AG20443 (cell line): ENCODE data around the gene NPR2.
A peak's percentile ranks its signal among the peaks of the same experiment; 100 is the strongest.

Experiments used
- DNase-seq: peaks from one replicate; pipeline ENCODE4 v3.0.0; 2012; ENCODE audit warnings: low spot score, mixed read lengths

Gene NPR2

GRCh38 chr9:35791297-35791921 lies at the start of gene NPR2:
TSS of gene NPR2 (plus strand) at chr9:35791591. CDS start at chr9:35792409, 818 bp downstream.
- peak; percentile 84 for DNase-seq

GRCh38 chr9:35741740-35742139 lies 49.7 kb upstream of the NPR2 start:
- no peak for DNase-seq

DNA sequence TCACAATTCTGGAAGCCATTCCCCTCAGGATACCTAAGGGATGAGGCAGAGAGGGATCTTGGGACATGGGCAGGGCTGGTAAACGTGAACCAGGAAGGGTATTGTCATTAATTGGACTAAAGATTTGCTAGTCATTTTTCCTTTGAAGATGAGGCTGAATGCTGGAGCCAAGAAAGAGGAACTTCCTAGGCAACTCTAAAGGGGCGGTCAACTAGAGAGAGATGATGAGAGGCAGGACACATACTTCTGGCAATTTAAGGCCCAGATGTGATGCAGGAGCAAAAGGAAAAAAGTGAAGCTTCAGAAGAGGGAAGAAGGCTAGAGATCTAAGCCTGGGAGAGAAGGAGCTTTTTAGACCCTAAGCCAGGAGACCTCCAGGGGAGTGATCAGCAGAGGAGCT lies 47.9 kb upstream of the NPR2 start:
- DNase-seq, result no peak

- no peak for DNase-seq
These were observed 47.4 kb upstream of the NPR2 start for GRCh38 chr9:35743880-35744518.

- DNase-seq, result no peak
These were observed 45.8 kb upstream of the NPR2 start for GRCh38 chr9:35745569-35745968.

GRCh38 chr9:35746583-35746982 lies 44.8 kb upstream of the NPR2 start:
- no peak for DNase-seq

GRCh38 chr9:35748242-35748857 lies 43.0 kb upstream of the NPR2 start:
- DNase-seq, result no peak

GRCh38 chr9:35748858-35749514 lies 42.4 kb upstream of the NPR2 start, which contains the start of the genes GBA2 and RGP1:
TSS of gene GBA2 (minus strand) at chr9:35749228. CDS start at chr9:35748704, 524 bp downstream.
TSS of gene RGP1 (plus strand) at chr9:35749287. CDS start at chr9:35749756, 469 bp downstream.
- DNase-seq, result peak; percentile 90

- no peak for DNase-seq
These were observed 41.7 kb upstream of the NPR2 start for GRCh38 chr9:35749515-35750255.

DNA sequence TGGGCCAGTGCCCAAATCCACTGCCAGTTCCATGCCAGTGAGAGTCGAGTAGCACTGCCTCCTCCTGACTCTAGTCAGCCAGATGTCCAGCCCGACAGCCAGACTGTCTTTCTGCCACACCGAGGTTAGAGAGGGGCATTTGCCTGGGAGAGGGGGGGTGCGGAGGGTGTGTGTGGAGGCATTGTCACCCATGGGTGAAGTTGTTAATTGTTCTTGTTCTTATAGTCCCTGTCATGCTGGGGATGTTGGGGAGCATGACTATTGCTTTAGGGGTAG lies 41.2 kb upstream of the NPR2 start:
- no peak for DNase-seq

GRCh38 chr9:35753466-35753865 lies 37.9 kb upstream of the NPR2 start:
- DNase-seq, result no peak

GRCh38 chr9:35754264-35754663 lies 37.1 kb upstream of the NPR2 start, which contains the start of gene MSMP:
TSS of gene MSMP (minus strand) at chr9:35754276. CDS start at chr9:35754129, 147 bp downstream.
- DNase-seq, result no peak

GRCh38 chr9:35755071-35755470 lies 36.3 kb upstream of the NPR2 start:
- DNase-seq, result no peak

DNA sequence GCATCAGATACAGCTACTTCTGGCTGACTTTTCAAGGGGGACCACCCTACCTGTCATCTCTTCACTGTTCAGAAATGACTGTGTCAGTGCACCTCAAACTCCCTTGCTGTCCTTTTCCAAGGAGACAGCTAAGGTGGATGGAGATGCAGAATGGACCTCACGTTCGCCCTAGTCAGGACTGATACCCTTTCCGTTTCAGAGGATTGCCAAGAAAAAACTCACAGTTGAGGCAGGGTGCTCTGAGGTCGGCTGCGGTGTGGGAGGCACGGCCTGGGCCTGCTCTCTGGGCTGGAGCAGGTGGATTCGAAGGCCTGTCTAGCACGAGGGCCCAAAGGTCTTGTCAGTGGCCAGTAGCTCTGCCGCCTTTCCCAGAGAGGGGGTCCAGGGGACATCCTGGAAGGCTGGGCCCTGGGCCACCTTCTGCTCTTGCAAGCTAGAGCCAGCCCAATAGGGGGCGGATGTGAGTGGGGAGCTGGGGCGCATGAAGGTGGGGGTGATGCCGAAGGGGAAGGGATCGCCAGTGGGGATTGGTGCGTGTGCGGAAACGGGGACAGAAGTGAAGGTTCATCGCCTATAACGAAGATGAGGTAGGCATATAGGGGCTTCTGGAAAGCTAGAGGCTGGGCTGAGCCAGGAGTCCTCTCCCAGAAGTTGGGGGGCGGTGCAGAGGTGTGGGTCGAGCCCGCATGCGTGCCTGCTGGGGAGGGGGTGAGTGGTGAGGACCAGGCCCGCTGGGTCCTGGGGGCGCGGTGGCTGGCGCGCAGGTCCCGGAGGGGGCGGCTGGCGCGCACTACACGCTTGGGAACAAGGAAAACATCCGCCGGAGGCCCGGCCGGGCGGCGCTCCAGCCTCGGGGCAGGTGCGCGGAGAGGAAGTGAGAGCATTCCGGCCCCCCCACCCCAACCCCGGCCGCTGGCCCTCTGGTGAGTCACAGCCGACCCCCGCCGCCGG lies 34.8 kb upstream of the NPR2 start:
- DNase-seq, result peak; percentile 40

- DNase-seq, result no peak
These were observed 34.0 kb upstream of the NPR2 start for GRCh38 chr9:35757226-35757891.

DNA sequence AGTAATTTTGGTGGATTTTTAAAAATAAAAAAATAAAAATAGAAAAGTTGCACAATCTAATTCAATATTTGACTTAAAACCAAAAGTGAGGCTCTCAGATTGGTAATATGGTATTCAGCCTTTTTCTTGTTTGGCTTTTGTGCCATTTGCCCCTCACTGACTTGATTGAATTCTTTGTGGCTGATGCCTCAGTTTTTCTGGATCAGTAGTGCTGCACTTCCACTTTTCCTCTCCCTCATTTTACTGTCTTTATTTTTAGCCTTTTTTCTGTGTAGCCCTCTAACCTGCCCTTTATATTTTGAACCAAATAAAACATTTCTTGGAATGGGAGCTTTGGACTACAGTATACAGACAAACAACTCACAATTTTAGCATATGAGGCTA lies 33.5 kb upstream of the NPR2 start:
- no peak for DNase-seq

GRCh38 chr9:35758475-35759050 lies 32.8 kb upstream of the NPR2 start:
- DNase-seq, result no peak

GRCh38 chr9:35759795-35760194 lies 31.6 kb upstream of the NPR2 start:
- DNase-seq, result no peak

DNA sequence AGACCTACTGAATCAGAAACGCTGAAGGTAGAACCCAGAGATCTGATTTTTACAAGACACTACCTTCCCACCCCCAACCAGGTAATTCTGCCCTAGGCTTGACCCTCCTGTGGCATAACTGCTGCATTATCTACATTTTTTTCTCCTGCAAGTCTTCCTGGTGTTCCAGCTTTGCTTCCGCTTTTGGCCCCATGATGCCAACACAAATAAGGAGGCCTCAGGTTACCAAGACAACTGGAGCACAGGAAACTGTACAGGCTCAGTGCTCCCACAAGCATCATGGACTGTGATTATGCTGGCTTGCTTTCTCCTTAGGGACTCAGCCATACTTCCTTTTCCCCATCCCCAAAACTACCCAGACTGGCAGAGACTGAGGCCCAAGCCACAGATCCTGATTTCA lies 30.7 kb upstream of the NPR2 start:
- no peak for DNase-seq

DNA sequence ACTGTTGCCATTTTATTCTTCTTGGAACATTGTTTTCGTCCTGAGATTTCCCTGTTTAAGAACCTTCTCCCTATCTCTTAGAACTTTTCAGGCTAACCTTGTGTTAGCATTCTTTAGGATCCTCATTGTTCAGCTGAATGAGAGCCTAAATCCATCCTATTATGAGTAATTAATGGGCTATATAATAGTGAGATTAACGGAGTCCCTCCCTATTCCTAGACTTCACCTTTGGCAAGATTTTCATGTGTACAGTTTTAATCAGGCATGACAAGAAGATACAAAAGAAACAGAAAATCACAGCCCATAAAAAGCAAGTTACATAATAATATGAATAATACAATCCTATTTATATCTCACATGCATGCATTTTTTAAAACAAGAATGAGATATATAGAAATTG lies 28.2 kb upstream of the NPR2 start:
- no peak for DNase-seq
